CMK (cell line): ENCODE results near the gene MIB2.
"Not testable (repeated sequence)": the region's sequence is repeated elsewhere in the genome, so short reads cannot be mapped to it uniquely, and the experiment has no call there.

ENCODE experiments used
- DNase-seq: peaks from one replicate; pipeline ENCODE4 v3.0.0-alpha.2; 2010; ENCODE audit warnings: low read depth

MIB2 gene

GRCh38 chr1:1658583-1659549 is 43.6 kb downstream of the MIB2 start, which contains the start of gene CDK11B:
TSS of gene CDK11B (minus strand) at chr1:1659004. CDS start at chr1:1657485, 1,519 bp downstream.
- DNase-seq: peak; percentile 97

- DNase-seq: not testable (repeated sequence)
Observed at GRCh38 chr1:1662392-1662791, 47.1 kb downstream of the MIB2 start.

- not testable (repeated sequence) for DNase-seq
Observed at GRCh38 chr1:1662830-1663560, 47.7 kb downstream of the MIB2 start.

GRCh38 chr1:1664318-1664717 is 49.0 kb downstream of the MIB2 start:
- DNase-seq: not testable (repeated sequence)

GRCh38 chr1:1664941-1665814 is 49.9 kb downstream of the MIB2 start:
- no peak for DNase-seq

- no peak for DNase-seq
Observed at GRCh38 chr1:1665815-1666251, 50.5 kb downstream of the MIB2 start.

GRCh38 chr1:1666526-1666925 is 51.2 kb downstream of the MIB2 start:
- DNase-seq: no peak

GRCh38 chr1:1669468-1670440 is 54.5 kb downstream of the MIB2 start:
- no peak for DNase-seq

- DNase-seq: no peak
Observed at GRCh38 chr1:1670866-1671265, 55.6 kb downstream of the MIB2 start.

- DNase-seq: no peak
Observed at GRCh38 chr1:1671365-1672119, 56.2 kb downstream of the MIB2 start.

GRCh38 chr1:1672181-1672965 is 57.1 kb downstream of the MIB2 start:
- no peak for DNase-seq

- not testable (repeated sequence) for DNase-seq
Observed at GRCh38 chr1:1674806-1675205, 59.5 kb downstream of the MIB2 start.

GRCh38 chr1:1675218-1675617 is 59.9 kb downstream of the MIB2 start:
- DNase-seq: not testable (repeated sequence)

GRCh38 chr1:1676087-1676486 is 60.8 kb downstream of the MIB2 start:
- DNase-seq: not testable (repeated sequence)

- no peak for DNase-seq
Observed at GRCh38 chr1:1677718-1678580, 62.6 kb downstream of the MIB2 start.

GRCh38 chr1:1678581-1679380 is 63.5 kb downstream of the MIB2 start:
- DNase-seq: no peak
